B cell (primary cell): ENCODE results near the gene CDS2.

Experiments
- EZH2 ChIP-seq: IDR thresholded peaks from 2 replicates; pipeline ENCODE4 v1.6.1; 2012; ENCODE audit warnings: borderline replicate concordance, low read depth, mild to moderate bottlenecking, moderate library complexity, low read length; ENCODE audit not compliant: insufficient read depth, poor library complexity, severe bottlenecking
- TF ChIP-seq, protein P1 (sequence below): fragments of 200-600 bp; IDR thresholded peaks from one replicate; pipeline ENCODE4 v1.8.0; 2022; ENCODE audit warnings: antibody characterized with exemption, mild to moderate bottlenecking

DNA sequence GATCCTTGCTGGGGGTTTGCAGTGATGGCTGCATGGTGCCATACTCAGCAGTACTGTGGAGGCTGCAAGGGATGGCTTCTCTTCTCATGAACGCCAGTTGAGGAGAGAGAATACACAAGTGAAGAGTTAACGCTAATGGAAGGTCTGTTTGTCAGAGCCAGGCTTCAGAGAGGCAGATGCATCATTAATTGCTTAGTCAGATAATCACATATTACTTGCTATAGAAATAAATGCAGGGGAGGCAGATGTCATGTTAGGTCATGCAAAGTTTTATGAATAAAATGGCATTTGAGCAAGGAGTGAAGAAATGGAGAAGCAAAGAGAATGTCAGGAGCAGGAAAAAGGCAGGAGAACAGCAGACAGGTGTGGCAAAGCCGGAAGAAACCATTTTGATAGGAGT, 51.2 kb downstream of the CDS2 start:
- TF ChIP-seq, protein P1, sequence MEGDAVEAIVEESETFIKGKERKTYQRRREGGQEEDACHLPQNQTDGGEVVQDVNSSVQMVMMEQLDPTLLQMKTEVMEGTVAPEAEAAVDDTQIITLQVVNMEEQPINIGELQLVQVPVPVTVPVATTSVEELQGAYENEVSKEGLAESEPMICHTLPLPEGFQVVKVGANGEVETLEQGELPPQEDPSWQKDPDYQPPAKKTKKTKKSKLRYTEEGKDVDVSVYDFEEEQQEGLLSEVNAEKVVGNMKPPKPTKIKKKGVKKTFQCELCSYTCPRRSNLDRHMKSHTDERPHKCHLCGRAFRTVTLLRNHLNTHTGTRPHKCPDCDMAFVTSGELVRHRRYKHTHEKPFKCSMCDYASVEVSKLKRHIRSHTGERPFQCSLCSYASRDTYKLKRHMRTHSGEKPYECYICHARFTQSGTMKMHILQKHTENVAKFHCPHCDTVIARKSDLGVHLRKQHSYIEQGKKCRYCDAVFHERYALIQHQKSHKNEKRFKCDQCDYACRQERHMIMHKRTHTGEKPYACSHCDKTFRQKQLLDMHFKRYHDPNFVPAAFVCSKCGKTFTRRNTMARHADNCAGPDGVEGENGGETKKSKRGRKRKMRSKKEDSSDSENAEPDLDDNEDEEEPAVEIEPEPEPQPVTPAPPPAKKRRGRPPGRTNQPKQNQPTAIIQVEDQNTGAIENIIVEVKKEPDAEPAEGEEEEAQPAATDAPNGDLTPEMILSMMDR, result no peak
- no peak for TF ChIP-seq EZH2
